Stimulated activated CD4-positive, alpha-beta T cell treated with anti-CD3 and anti-CD28 coated beads, Interleukin-12 subunit alpha, Interleukin-12 subunit beta, amount 100 ng/mL, for 24 hours (primary cell): ENCODE measurements around the gene TMEM135.
"Not testable (repeated sequence)": the region's sequence is repeated elsewhere in the genome, so short reads cannot be mapped to it uniquely, and the experiment has no call there.

Experiments used
- DNase-seq, 2 experiments: peaks; one replicate each; pipeline ENCODE4 v3.0.0-alpha.2; 2020; ENCODE audit warnings: low read depth in 2 of 2

Gene TMEM135

GRCh38 chr11:87020336-87020735 is 17.4 kb upstream of the TMEM135 start:
- DNase-seq = no peak

GRCh38 chr11:87020764-87021365 is 16.9 kb upstream of the TMEM135 start:
- no peak for DNase-seq

GRCh38 chr11:87022254-87022653 is 15.5 kb upstream of the TMEM135 start:
- no peak for DNase-seq

GRCh38 chr11:87022738-87023137 is 15.0 kb upstream of the TMEM135 start:
- DNase-seq = no peak

GRCh38 chr11:87026415-87026814 is 11.3 kb upstream of the TMEM135 start:
- DNase-seq = not testable (repeated sequence)

DNA sequence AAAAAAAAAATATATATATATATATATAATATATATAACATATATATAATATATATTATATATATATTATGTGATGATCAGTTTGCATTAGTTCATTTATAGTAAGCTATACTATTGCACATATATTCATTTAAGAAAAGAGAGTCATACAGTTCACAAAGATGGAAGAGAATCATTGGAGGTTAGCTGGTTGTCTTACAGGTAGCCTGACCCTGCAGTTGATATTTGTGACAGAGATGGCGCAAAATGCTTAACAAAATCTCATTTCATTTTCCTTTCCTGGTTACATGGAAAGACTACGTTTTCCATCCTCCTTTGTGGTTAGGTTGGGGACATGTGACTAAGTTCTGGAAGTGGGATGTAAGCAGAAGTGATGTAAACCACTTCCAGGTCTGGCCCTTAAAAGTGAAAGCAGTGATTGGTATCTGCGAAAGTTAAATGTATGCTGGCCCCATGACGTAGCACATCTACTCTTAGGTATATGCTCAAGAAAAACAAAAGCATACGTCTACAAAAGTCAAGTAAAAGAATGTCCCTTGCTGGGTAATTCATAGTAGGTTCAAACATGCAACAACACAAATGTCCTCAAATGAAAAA is 7.2 kb upstream of the TMEM135 start:
- DNase-seq = no peak

- no peak for DNase-seq
These were observed 6.1 kb upstream of the TMEM135 start for GRCh38 chr11:87031433-87032170.

DNA sequence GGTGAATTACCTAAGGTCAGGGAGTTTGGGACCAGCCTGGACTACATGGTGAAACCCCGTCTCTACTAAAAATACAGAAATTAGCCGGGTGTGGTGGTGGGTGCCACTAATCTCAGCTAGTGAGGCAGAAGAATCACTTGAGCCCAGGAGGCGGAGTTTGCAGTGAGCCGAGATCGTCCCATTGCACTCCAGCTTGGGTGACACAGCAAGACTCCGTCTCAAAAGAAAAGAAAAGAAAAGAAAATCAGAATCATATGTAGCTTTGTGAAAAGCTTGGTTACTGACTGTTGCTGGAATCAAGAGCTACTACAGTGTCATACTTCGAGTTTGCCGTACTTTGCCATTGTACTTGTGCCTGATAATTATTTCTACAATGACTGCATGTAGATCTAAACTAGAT is 4.2 kb upstream of the TMEM135 start:
- no peak for DNase-seq

DNA sequence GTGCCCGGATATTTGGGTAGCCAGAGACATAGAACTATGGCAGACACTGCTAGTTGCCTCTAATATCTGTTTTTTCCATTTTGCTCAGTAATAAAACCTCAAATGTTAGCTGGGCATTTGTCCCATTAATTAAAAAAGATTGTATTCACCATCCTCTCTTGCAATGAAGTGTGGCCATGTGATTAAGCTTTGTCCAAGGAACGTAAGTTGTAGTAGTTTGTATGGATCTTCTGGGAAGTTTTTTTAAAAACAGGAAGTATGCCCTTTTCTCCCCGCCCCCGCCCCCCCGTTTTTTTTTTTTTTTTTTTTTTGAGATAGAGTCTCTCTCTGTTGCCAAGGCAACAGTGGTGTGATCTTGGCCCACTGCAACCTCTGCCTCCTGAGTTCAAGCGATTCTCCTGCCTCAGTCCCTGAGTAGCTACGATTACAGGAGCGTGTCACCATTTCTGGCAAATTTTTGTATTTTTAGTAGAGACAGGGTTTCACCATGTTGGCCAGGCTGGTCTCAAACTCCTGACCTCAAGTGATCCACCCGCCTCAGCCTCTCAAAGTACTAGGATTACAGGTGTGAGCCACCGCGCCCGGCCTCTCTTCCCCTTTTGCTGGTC is 1.7 kb upstream of the TMEM135 start:
- DNase-seq = no peak

DNA sequence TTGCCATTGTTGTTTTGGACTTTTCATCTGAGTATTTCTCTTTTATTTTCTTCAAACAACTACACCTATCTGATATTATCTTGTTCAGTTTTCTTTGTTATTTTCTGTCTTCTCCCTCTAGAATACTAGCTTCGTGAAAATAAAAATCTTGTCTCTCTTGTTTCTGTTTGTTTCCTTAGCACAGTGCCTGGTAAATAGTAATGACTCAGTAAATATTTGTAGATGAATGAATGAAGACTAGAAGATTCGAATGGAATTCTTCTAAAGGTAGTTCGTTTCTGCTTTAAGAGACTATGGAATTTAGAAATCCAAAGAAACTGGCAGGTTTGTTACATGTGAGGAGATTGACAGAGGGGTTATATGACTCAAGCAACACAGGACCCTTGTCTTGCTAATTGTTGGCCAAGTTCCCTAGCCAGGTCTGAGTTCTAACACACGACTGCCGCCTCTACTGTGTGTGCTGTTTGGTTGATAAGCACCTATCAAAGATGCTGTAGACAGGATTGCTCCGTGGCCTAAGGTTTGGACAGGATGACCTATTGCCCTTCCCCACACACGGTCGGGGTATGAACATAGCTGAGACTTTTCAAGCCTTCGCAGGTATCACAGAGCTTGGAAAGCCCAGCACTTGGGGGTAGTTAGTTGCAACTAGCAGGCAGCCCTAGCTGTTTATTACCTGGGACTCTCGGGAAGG is 831 bp upstream of the TMEM135 start:
- peak in 1 of 2 experiments; percentile 0 for DNase-seq

- no peak for DNase-seq
These were observed 672 bp downstream of the TMEM135 start for GRCh38 chr11:87038235-87038977.

DNA sequence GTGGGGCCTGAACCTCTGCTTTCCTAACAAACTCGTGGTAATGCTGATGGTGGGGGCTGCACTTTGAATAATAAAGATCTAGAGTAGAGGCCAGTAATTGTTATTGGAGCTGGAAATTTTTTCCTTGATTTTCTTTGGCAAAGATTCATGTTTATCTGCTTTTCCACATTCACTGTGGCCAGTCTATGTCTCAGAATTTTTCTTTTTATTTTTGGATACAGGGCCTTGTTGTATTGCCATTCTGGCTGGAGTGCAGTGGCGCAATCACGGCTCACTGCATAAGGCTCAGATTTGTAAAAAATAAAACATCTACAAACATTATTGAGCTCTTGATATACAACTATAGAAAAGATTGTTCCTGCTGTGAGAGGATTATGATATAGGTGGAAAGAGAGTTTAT is 1.6 kb downstream of the TMEM135 start:
- DNase-seq = no peak

DNA sequence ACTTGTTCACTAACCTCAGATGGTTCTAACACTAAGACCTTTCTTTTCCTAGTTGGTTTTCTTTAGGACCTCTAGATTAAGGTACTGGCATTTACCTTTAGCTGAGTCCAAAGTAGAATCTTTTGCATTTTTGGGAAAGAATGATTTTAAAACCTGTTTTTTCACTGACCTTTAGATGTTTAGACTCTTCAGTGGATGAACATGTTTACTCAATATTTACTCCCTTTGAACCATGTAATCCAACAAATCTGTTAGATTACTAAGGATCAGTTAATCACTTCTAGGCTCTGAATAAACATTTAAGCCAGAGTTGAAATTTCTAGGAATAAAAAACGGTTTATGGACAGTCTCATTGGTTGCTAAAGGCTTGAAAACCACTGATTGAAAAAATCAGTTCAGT is 6.2 kb downstream of the TMEM135 start:
- DNase-seq = no peak

DNA sequence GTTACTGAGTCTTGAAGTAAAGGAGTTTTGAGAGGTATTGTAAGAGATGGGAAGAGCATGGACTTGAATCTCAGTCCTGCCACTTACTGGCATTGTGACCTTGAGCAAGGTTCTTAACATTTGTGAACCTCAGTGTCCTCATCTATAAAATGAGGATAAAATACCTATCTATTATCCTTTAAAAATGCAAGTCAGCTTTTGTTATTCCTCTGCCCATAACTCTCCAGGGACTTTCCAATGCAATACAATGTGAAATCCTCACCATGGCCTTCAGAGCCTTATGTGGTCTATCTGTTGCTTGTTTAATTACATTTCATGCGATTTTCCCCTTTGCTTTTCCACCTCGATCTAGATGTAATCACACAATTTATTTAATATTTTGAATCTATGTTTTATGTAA is 9.1 kb downstream of the TMEM135 start:
- no peak for DNase-seq

DNA sequence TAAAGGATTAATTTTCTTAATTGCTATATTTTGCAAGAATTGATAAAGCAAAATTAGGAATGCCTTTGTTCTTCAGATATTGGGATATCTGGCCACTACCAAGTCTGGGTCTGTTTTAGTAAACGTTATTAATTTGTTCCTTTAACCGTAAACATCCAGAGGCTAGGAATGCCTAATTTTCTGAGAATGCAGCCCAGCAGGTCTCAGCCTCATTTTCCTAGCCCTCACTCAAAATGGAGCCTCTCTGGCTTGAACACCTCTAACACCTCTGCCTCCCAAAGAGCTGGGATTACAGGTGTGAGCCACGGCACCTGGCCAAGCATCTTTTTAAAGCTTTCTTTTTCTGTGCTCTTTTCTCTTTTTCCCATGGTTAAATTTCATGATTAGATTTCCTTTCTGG is 18.4 kb downstream of the TMEM135 start:
- DNase-seq = no peak

GRCh38 chr11:87057749-87058148 is 20.0 kb downstream of the TMEM135 start:
- DNase-seq = no peak

GRCh38 chr11:87059596-87060390 is 22.1 kb downstream of the TMEM135 start:
- DNase-seq = no peak

DNA sequence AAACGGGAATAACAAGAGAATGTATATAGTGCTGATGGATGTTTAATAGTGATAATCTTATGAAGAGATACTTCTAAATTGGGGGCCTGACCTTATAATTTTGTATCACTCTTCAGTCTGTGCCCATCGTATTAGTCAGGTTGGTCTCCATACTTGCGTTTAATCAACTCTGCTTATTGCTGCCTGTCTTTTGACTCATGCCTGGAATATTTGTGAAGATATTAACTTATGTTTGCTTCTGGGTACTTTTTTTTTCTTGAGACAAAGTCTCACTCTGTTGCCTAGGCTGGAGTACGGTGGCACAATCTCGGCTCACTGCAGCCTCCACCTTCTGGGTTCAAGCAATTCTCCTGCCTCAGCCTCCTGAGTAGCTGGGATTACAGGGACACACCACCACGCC is 24.0 kb downstream of the TMEM135 start:
- DNase-seq = no peak

DNA sequence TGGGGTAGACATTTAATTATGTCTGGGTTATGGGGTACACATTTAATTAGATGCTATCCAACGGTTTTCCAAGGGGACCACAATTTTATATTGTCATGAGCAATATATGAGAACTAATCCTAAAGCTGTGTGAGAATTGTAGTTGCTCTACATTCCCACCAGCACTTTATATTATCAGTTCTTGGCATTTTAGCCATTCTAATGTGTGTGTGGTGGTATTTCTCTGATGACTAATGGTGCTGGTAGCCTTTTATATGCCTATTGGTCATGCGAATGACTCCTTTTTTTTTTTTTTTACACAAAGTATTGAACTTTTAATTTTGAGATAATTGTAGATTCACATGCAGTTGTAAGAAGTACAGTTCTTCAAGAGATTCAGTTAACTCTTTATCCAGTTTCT is 26.2 kb downstream of the TMEM135 start:
- no peak for DNase-seq

GRCh38 chr11:87072787-87073186 is 35.1 kb downstream of the TMEM135 start:
- DNase-seq = no peak
